ENCODE measurements around the gene ZNF521. TPM values are rescaled to one million over a fixed set of nuclear protein-coding genes. Genes with fewer than 3 reads are reported as not detected.

The ZNF521 gene
- total and polyA plus RNA-seq, 10 of the 15 experiments (the other 5 are each of a cell fraction or from before 2014, with no cell fraction given): 0.02 to 0.05 (median 0.04) TPM; not detected in 6

DNA sequence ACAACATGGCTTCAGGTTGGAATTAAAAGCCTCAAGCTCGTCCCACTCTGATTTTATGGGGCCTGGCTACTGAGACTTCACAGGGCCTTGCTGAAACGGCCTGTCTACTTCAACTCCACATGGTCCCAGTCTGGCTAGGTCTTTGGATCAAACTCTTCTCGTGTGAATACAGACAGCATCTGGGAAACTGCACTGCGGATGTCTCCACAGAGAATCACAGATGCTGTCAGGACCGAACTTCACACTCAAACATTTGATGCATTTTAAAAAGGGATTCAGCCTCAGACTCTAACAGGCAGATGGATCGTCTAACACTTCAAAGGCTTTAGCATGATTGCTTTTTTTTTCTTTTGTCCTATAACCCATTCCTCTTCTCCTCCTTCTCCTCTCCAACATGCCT lies 198.5 kb downstream of the ZNF521 start (continued):
- TF ChIP-seq, protein P1, sequence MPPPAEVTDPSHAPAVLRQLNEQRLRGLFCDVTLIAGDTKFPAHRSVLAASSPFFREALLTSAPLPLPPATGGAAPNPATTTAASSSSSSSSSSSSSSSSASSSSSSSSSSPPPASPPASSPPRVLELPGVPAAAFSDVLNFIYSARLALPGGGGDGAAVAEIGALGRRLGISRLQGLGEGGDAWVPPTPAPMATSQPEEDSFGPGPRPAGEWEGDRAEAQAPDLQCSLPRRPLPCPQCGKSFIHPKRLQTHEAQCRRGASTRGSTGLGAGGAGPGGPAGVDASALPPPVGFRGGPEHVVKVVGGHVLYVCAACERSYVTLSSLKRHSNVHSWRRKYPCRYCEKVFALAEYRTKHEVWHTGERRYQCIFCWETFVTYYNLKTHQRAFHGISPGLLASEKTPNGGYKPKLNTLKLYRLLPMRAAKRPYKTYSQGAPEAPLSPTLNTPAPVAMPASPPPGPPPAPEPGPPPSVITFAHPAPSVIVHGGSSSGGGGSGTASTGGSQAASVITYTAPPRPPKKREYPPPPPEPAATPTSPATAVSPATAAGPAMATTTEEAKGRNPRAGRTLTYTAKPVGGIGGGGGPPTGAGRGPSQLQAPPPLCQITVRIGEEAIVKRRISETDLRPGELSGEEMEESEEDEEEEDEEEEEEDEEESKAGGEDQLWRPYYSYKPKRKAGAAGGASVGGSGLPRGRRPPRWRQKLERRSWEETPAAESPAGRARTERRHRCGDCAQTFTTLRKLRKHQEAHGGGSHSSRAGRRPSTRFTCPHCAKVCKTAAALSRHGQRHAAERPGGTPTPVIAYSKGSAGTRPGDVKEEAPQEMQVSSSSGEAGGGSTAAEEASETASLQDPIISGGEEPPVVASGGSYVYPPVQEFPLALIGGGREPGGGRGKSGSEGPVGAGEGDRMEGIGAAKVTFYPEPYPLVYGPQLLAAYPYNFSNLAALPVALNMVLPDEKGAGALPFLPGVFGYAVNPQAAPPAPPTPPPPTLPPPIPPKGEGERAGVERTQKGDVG (CRISPR knock-in tag; IDR thresholded peaks at IDR 0.05): no peak
- TF ChIP-seq POLR2AphosphoS2 (IDR thresholded peaks at IDR 0.05; ENCODE audit: low read depth, low read length) (no peak), ASH2L (IDR thresholded peaks at IDR 0.05; ENCODE audit: borderline replicate concordance, low read depth) (no peak)

DNA sequence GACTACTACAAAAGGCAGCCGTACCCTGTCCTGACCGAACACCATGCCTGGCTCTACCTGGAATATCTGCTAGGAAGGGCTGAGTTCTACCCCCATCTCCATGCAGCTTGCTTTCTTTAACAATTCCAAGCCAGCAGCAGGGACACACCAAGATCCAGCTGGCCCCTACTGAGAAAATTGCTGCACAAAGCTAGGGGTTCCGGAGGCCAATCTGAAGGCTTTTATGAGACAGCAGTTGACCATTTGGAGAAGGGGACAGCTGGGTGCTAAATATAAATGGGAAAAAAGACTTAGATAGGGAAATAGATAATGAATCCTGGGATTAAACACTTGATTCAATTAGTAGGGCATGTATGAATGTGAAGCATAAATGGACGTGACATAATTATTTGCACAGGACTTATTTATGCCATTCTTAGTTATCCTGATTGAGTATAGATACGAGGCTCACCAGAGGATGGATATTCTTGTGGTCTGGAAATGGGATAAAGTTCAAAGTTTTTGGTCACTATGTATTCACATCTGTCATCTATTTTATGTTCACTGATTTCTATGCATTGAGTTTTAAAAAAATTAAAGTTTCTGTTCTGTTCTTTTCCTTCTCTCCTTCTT lies 204.0 kb downstream of the ZNF521 start:
- BruUV-seq (replicated peaks): no TSS peak
- DNase-seq (ENCODE audit: low read depth, low spot score) (no peak), ATAC-seq (no peak), FAIRE-seq (no peak)
- ChIA-PET SMC1A (ENCODE audit: uncharacterized antibody, unreplicated experiment) (no interaction called here), CTCF (no interaction called here), POLR2A (no interaction called here), RAD21 (ENCODE audit: unreplicated experiment) (no interaction called here)
- 56% methylated on average over 5 of the region's 5 CpGs for WGBS (ENCODE audit: insufficient coverage, insufficient replicate concordance, low lambda C conversion rate, missing lambda C conversion rate)
- H3K9ac ChIP-seq (ENCODE audit: control insufficient read depth, insufficient read depth, low read length): no peak overlapping the region
- no peak overlapping the region for H3K27ac ChIP-seq (ENCODE audit: control insufficient read depth, insufficient read depth)
- no peaks in the 10 kb centered on the region for H4K20me1 ChIP-seq (ENCODE audit: control insufficient read depth, insufficient read depth)
- no peaks in the 10 kb centered on the region for H3K9me3 ChIP-seq (replicated peaks; ENCODE audit: control insufficient read depth, insufficient read depth, low read length)
- in situ Hi-C loops (cut with MboI) (no loop called here), intact Hi-C loops (cut with micrococcal nuclease; ENCODE audit: unreplicated experiment) (no loop called here)
- H2AFZ ChIP-seq (ENCODE audit: control insufficient read depth, low read depth, low read length): no peak overlapping the region
- no peaks in the 10 kb centered on the region for H3K4me1 ChIP-seq (ENCODE audit: control insufficient read depth, insufficient read depth, low read length)
- no peak for TF ChIP-seq ZNF217 (IDR thresholded peaks at IDR 0.05)
- H3K4me3 ChIP-seq: no peak overlapping the region
- no peaks in the 10 kb centered on the region for H3K79me2 ChIP-seq (ENCODE audit: control insufficient read depth, insufficient read depth, low read length)
- no peaks in the 10 kb centered on the region for H3K27me3 ChIP-seq (replicated peaks in 1 of 2; ENCODE audit: control insufficient read depth in 2 of 2, insufficient read depth in 2 of 2, low read length in 1 of 2)
- H3K36me3 ChIP-seq (ENCODE audit: control insufficient read depth in 2 of 2, insufficient read depth in 2 of 2, low read length in 1 of 2): no peaks in the 10 kb centered on the region
- H3K4me2 ChIP-seq (ENCODE audit: control insufficient read depth, insufficient read depth): no peak overlapping the region
